ENCODE measurements around the gene RASL12.
"Not testable (repeated sequence)": the region's sequence is repeated elsewhere in the genome, so short reads cannot be mapped to it uniquely, and the experiment has no call there.

RASL12 gene

GRCh38 chr15:65056868-65057548 is 10.8 kb downstream of the RASL12 start:
- H3K4me2 ChIP-seq (ENCODE audit: low read length): no peak overlapping the region
- peaks cover 8% of the 10 kb centered on the region for H3K4me1 ChIP-seq (ENCODE audit: control insufficient read depth, insufficient read depth, low read length)
- H3K9me3 ChIP-seq (replicated peaks; ENCODE audit: low read length): no peaks in the 10 kb centered on the region
- H3K36me3 ChIP-seq (ENCODE audit: insufficient read depth, low read length): no peaks in the 10 kb centered on the region
- H3K9ac ChIP-seq (ENCODE audit: low read depth, low read length): no peak overlapping the region
- H3K4me3 ChIP-seq (ENCODE audit: low read length): no peak overlapping the region
- peaks cover 18% of the 10 kb centered on the region for H3K27me3 ChIP-seq (ENCODE audit: control insufficient read depth, insufficient read depth, low read length)

- Histone ChIP-seq H3K27me3 (ENCODE audit: control insufficient read depth, insufficient read depth, low read length) (peaks cover 18% of the 10 kb centered on the region), H3K36me3 (ENCODE audit: insufficient read depth, low read length) (no peaks in the 10 kb centered on the region)
Observed at GRCh38 chr15:65056106-65056505, 11.7 kb downstream of the RASL12 start.

GRCh38 chr15:65055201-65055870 is 12.5 kb downstream of the RASL12 start:
- no peaks in the 10 kb centered on the region for H3K36me3 ChIP-seq (ENCODE audit: insufficient read depth, low read length)
- no peak overlapping the region for H3K4me3 ChIP-seq (ENCODE audit: low read length)
- H3K4me2 ChIP-seq (ENCODE audit: low read length): no peak overlapping the region
- H3K4me1 ChIP-seq (ENCODE audit: control insufficient read depth, insufficient read depth, low read length): peaks cover 8% of the 10 kb centered on the region
- no peak overlapping the region for H3K9ac ChIP-seq (ENCODE audit: low read depth, low read length)
- peaks cover 20% of the 10 kb centered on the region for H3K27me3 ChIP-seq (ENCODE audit: control insufficient read depth, insufficient read depth, low read length)
- no peaks in the 10 kb centered on the region for H3K9me3 ChIP-seq (replicated peaks; ENCODE audit: low read length)

More at GRCh38 chr15:65056106-65056505, 11.7 kb downstream of the RASL12 start:
- Histone ChIP-seq H3K4me3 (ENCODE audit: low read length) (no peak overlapping the region), H3K9me3 (replicated peaks; ENCODE audit: low read length) (no peaks in the 10 kb centered on the region), H3K4me1 (ENCODE audit: control insufficient read depth, insufficient read depth, low read length) (peaks cover 8% of the 10 kb centered on the region), H3K9ac (ENCODE audit: low read depth, low read length) (no peak overlapping the region), H3K4me2 (ENCODE audit: low read length) (no peak overlapping the region)

- peaks cover 15% of the 10 kb centered on the region for H3K27me3 ChIP-seq (ENCODE audit: control insufficient read depth, insufficient read depth, low read length)
- H3K4me2 ChIP-seq (ENCODE audit: low read length): no peak overlapping the region
- H3K9me3 ChIP-seq (replicated peaks; ENCODE audit: low read length): no peaks in the 10 kb centered on the region
- H3K9ac ChIP-seq (ENCODE audit: low read depth, low read length): no peak overlapping the region
- peaks cover 13% of the 10 kb centered on the region for H3K4me1 ChIP-seq (ENCODE audit: control insufficient read depth, insufficient read depth, low read length)
- H3K36me3 ChIP-seq (ENCODE audit: insufficient read depth, low read length): no peaks in the 10 kb centered on the region
- no peak overlapping the region for H3K4me3 ChIP-seq (ENCODE audit: low read length)
Observed at GRCh38 chr15:65054333-65055200, 13.2 kb downstream of the RASL12 start.

GRCh38 chr15:65052956-65053355 is 14.8 kb downstream of the RASL12 start:
- Histone ChIP-seq H3K27me3 (ENCODE audit: control insufficient read depth, insufficient read depth, low read length) (peaks cover 8% of the 10 kb centered on the region), H3K36me3 (ENCODE audit: insufficient read depth, low read length) (no peaks in the 10 kb centered on the region), H3K9ac (ENCODE audit: low read depth, low read length) (no peak overlapping the region), H3K9me3 (replicated peaks; ENCODE audit: low read length) (no peaks in the 10 kb centered on the region), H3K4me1 (ENCODE audit: control insufficient read depth, insufficient read depth, low read length) (peaks cover 19% of the 10 kb centered on the region), H3K4me3 (ENCODE audit: low read length) (no peak overlapping the region), H3K4me2 (ENCODE audit: low read length) (no peak overlapping the region)

- H3K4me3 ChIP-seq (ENCODE audit: low read length): no peak overlapping the region
- peaks cover 8% of the 10 kb centered on the region for H3K27me3 ChIP-seq (ENCODE audit: control insufficient read depth, insufficient read depth, low read length)
- H3K4me2 ChIP-seq (ENCODE audit: low read length): no peak overlapping the region
- no peaks in the 10 kb centered on the region for H3K36me3 ChIP-seq (ENCODE audit: insufficient read depth, low read length)
- peaks cover 13% of the 10 kb centered on the region for H3K4me1 ChIP-seq (ENCODE audit: control insufficient read depth, insufficient read depth, low read length)
- H3K9ac ChIP-seq (ENCODE audit: low read depth, low read length): no peak overlapping the region
- H3K9me3 ChIP-seq (replicated peaks; ENCODE audit: low read length): no peaks in the 10 kb centered on the region
Observed at GRCh38 chr15:65051266-65051665, 16.5 kb downstream of the RASL12 start.

- no peak overlapping the region for H3K9ac ChIP-seq (ENCODE audit: low read depth, low read length)
- peaks cover 2% of the 10 kb centered on the region for H3K27me3 ChIP-seq (ENCODE audit: control insufficient read depth, insufficient read depth, low read length)
- no peaks in the 10 kb centered on the region for H3K9me3 ChIP-seq (replicated peaks; ENCODE audit: low read length)
Observed at GRCh38 chr15:65050270-65050669, 17.5 kb downstream of the RASL12 start.

GRCh38 chr15:65049418-65049840 is 18.4 kb downstream of the RASL12 start:
- H3K4me3 ChIP-seq (ENCODE audit: low read length): peak overlapping the region; percentile 66
- H3K9me3 ChIP-seq (replicated peaks; ENCODE audit: low read length): no peaks in the 10 kb centered on the region
- H3K9ac ChIP-seq (ENCODE audit: low read depth, low read length): no peak overlapping the region
- peaks cover 22% of the 10 kb centered on the region for H3K4me1 ChIP-seq (ENCODE audit: control insufficient read depth, insufficient read depth, low read length)
- peaks cover 2% of the 10 kb centered on the region for H3K27me3 ChIP-seq (ENCODE audit: control insufficient read depth, insufficient read depth, low read length)
- peak overlapping the region; percentile 82 for H3K4me2 ChIP-seq (ENCODE audit: low read length)
- no peaks in the 10 kb centered on the region for H3K36me3 ChIP-seq (ENCODE audit: insufficient read depth, low read length)

More at GRCh38 chr15:65050270-65050669, 17.5 kb downstream of the RASL12 start:
- H3K4me3 ChIP-seq (ENCODE audit: low read length): no peak overlapping the region
- H3K36me3 ChIP-seq (ENCODE audit: insufficient read depth, low read length): no peaks in the 10 kb centered on the region
- peaks cover 14% of the 10 kb centered on the region for H3K4me1 ChIP-seq (ENCODE audit: control insufficient read depth, insufficient read depth, low read length)
- H3K4me2 ChIP-seq (ENCODE audit: low read length): no peak overlapping the region

- no peak overlapping the region for H3K9ac ChIP-seq (ENCODE audit: low read depth, low read length)
- peaks cover 30% of the 10 kb centered on the region for H3K4me1 ChIP-seq (ENCODE audit: control insufficient read depth, insufficient read depth, low read length)
- no peaks in the 10 kb centered on the region for H3K36me3 ChIP-seq (ENCODE audit: insufficient read depth, low read length)
- H3K9me3 ChIP-seq (replicated peaks; ENCODE audit: low read length): no peaks in the 10 kb centered on the region
- H3K4me3 ChIP-seq (ENCODE audit: low read length): no peak overlapping the region
- H3K4me2 ChIP-seq (ENCODE audit: low read length): no peak overlapping the region
- peaks cover 2% of the 10 kb centered on the region for H3K27me3 ChIP-seq (ENCODE audit: control insufficient read depth, insufficient read depth, low read length)
Observed at GRCh38 chr15:65048241-65048640, 19.6 kb downstream of the RASL12 start.

- no peaks in the 10 kb centered on the region for H3K36me3 ChIP-seq (ENCODE audit: insufficient read depth, low read length)
- no peak within 1 kb of the TSS for H3K4me3 ChIP-seq (ENCODE audit: low read length)
- H3K9me3 ChIP-seq (replicated peaks; ENCODE audit: low read length): no peaks in the 10 kb centered on the region
Observed at GRCh38 chr15:65044724-65045481, 22.9 kb downstream of the RASL12 start, which contains the start of gene SLC51B. Gene SLC51B, plus strand, starts transcription at chr15:65045387. Its CDS starts 4,618 bp downstream, at chr15:65050005.

GRCh38 chr15:65044218-65044617 is 23.6 kb downstream of the RASL12 start:
- H3K9me3 ChIP-seq (replicated peaks; ENCODE audit: low read length); H3K27me3 ChIP-seq (ENCODE audit: control insufficient read depth, insufficient read depth, low read length); H3K36me3 ChIP-seq (ENCODE audit: insufficient read depth, low read length); H3K9ac ChIP-seq (ENCODE audit: low read depth, low read length); H3K4me3 ChIP-seq (ENCODE audit: low read length): not testable (repeated sequence)
- Histone ChIP-seq H3K4me2 (ENCODE audit: low read length) (peak overlapping the region; percentile 48), H3K4me1 (ENCODE audit: control insufficient read depth, insufficient read depth, low read length) (peaks cover 30% of the 10 kb centered on the region)

More at GRCh38 chr15:65044724-65045481, 22.9 kb downstream of the RASL12 start, which contains the start of gene SLC51B:
- H3K4me2 ChIP-seq (ENCODE audit: low read length): peak within 1 kb of the TSS; percentile 42
- no peak within 1 kb of the TSS for H3K9ac ChIP-seq (ENCODE audit: low read depth, low read length)
- peaks cover 37% of the 10 kb centered on the region for H3K4me1 ChIP-seq (ENCODE audit: control insufficient read depth, insufficient read depth, low read length)
- no peaks in the 10 kb centered on the region for H3K27me3 ChIP-seq (ENCODE audit: control insufficient read depth, insufficient read depth, low read length)

Data from skeletal muscle satellite cell (primary cell).